Measurements from ENCODE around the gene GIT1.

Gene GIT1

DNA sequence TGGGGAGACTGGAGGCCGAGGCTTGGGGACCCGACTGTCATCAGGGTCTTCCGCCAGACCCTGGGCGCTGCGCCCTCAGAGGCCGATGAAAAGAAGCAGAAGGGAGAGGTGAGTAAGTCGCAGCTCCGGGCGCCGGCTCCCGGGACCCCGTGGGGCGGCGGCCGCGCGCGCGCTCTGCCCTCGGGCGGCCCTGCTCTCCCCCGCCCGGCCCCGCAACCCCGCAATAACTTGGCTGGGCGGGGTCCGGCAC, 22.2 kb downstream of the GIT1 start:
- H3K4me3 ChIP-seq (ENCODE audit: low read depth, low read length), result peak overlapping the region; percentile 73
- TF ChIP-seq, protein P1, sequence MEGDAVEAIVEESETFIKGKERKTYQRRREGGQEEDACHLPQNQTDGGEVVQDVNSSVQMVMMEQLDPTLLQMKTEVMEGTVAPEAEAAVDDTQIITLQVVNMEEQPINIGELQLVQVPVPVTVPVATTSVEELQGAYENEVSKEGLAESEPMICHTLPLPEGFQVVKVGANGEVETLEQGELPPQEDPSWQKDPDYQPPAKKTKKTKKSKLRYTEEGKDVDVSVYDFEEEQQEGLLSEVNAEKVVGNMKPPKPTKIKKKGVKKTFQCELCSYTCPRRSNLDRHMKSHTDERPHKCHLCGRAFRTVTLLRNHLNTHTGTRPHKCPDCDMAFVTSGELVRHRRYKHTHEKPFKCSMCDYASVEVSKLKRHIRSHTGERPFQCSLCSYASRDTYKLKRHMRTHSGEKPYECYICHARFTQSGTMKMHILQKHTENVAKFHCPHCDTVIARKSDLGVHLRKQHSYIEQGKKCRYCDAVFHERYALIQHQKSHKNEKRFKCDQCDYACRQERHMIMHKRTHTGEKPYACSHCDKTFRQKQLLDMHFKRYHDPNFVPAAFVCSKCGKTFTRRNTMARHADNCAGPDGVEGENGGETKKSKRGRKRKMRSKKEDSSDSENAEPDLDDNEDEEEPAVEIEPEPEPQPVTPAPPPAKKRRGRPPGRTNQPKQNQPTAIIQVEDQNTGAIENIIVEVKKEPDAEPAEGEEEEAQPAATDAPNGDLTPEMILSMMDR (IDR thresholded peaks at IDR 0.05; ENCODE audit: low read depth, low read length), result no peak

DNA sequence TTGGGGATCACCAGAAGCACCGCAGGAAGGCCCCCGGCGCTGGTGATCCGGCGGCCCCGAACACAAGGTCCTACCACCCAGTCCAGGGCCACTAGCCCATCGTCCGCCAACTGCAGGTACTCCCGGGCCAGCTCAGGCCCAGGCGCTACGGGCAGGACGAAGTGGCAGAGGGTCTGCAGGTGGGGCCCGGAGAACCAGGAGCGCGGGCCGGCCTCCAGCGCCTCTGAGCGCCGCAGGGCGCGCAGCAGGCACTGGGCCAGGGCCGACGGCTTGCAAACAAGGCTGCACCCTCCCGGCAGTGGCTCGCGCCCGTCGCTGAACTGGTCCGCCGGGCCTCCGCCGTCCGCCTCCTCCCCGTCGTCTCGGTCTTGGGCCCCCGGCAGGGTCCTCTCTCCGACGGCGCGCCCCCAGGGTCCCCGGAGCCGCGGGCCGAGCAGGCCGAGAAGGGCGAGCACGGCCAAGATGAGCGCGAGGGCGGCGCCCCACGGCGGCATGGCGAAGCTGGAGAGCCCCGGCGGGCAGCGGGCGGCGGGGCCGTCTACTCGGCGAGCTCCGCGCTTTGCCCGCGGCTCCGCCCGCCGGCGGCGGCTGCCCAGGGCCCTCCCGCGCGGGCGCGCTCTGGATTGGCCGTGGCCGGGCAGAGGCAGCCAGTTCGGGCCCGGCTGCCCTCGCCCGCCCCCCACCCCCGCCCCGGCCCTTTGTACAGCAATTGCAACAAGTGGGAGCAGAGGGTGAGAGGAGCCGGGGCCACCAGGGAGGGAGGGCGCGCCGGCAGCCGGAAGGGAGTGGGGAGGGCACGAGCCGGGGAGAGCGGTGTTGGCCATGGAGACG, 22.8 kb downstream of the GIT1 start, which contains the start of gene ABHD15:
Gene ABHD15 (minus strand): TSS at position 565 of the 831 bp plus-strand sequence. CDS start 71 bp downstream, at position 494.
- H3K4me3 ChIP-seq (ENCODE audit: low read depth, low read length), result peak within 1 kb of the TSS; percentile 73
- TF ChIP-seq, protein P1 (IDR thresholded peaks at IDR 0.05; ENCODE audit: low read depth, low read length), result no peak

DNA sequence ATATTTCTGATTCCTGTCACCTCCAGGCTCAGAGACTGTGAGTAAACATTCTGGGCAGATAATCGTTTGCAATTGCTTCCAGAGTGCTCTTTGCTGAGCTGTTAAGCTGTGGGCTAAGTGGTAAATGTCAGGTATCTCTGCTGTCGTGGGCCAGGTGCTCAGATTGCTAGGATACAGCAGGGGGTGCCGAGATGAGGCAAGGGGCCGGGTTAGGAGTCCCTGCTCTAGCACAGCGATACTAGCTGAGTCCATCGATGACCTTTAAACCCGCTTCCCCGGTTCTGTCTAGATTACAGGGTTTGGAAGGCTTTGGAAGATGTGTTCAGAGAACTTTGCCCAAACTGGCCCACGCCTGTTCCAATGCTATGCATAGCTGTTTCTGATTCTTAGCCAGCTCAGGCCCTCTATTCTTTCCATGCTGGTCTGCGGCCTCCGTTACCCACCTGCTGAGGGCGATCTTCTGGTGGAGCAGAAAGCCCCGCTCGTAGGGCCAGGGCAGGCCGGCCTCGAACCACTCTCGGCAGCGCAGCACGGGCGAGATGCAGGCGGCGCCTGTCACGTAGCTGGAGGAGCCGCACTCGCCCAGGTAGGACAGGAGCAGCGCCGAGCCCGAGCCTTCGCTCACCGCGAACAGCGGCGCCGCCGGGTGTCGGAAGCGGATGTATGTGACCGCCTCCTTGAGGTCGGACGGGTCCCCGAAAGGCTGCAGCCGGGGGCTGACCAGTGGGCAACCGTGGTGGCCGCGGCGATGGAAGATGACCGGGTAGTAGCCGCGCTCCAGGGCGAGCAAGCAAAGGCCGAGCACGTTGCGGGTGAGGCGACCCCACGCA, 23.6 kb downstream of the GIT1 start:
- TF ChIP-seq, protein P1 (IDR thresholded peaks at IDR 0.05; ENCODE audit: low read depth, low read length), result no peak
- peak overlapping the region; percentile 55 for H3K4me3 ChIP-seq (ENCODE audit: low read depth, low read length)

DNA sequence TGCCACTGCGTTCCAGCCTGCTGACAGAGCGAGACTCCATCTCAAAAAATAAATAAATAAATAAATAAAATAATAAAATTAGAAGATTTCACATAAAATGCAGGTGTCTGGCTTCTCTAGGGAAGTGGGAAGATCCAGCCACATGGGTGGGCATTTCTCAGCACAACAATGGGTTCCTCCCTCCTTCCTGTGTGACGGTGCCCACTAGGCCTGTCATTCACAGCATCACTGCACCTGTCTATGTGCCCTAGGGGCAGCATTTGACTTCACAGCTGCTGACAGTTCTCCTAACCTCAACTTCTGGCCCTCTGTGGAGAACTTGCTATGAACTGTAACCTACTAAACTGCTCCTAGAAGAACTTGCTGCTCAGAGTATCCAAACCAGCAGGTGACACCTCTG, 25.6 kb downstream of the GIT1 start:
- no peak overlapping the region for H3K4me3 ChIP-seq (ENCODE audit: low read depth, low read length)
- TF ChIP-seq, protein P1 (IDR thresholded peaks at IDR 0.05; ENCODE audit: low read depth, low read length), result no peak

DNA sequence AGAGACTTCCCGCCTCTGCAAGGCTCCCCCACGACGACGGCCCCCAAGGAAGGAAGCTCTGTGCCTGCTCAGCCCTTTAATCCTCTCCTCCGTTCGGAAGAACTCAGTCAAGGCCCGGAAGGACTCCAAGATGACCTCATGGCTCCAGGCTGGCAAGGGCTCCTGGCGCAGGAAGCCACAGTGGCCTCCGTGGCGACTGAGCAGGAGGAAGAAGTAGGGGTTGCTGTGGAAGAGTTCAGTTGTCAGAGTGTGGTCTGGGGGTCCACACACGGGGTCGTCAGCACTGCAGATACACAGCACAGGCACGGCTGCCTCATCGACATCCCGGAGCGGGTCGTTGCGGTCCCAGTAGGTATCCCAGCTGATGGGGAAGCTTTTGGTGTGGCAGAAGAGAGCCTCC, 26.8 kb downstream of the GIT1 start:
- TF ChIP-seq, protein P1 (IDR thresholded peaks at IDR 0.05; ENCODE audit: low read depth, low read length), result no peak

DNA sequence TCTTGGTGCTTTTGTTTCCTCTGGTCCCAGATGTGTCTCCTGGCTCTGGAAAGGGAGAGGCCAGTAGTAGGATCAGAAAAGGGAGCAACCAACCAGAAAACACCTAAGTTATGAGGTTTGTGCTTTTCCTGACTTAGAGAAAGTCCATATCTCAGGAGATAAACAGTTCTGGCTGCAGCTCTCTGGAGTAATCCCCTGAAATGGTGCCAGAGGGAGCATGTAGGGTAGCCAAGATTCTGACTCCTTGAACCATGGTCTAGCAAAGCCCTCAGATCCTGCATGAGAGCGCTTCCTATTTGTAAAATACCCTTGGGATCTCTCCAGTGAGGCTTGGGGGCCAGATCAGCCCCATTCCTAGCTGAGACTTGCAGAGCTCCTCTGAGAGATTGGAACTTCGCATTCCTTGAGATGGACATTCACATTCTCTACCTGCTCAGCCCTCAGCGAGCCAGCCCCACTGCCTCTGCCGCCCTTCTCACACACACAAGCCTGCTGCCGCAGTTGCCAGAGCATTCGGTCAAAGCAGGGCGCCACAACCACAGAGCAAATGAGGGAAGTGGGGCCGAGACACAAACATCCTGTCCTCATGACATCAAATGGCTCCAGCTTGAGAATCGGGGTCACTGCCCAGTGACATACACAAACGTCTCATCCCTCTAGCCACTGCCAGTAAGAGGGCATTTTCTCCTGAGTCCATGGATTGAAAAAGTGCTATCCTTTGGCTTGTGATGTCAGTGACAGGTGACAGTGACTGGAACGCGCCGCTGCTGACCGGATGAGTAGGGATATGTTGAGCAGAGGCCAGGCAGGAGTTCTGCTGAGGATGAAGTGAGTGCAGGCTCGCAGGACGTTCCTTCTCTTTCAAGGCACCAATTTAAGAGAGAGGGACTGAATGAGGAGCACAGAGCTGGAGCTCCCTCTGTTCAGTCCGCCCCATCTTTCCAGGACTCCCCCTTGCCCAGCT, 27.6 kb downstream of the GIT1 start:
- TF ChIP-seq, protein P1 (IDR thresholded peaks at IDR 0.05; ENCODE audit: low read depth, low read length), result no peak
- no peak overlapping the region for H3K4me3 ChIP-seq (ENCODE audit: low read depth, low read length)

More for the DNA sequence above, 26.8 kb downstream of the GIT1 start:
- H3K4me3 ChIP-seq (ENCODE audit: low read depth, low read length), result no peak overlapping the region

All from WI38 (cell line).